ENCODE measurements around the gene TMEM145. TPM values are rescaled to one million over a fixed set of nuclear protein-coding genes. Genes with fewer than 3 reads are reported as not detected.

Gene TMEM145
- total RNA-seq, 1 experiment from 2014 or later, result 1.5 TPM

DNA sequence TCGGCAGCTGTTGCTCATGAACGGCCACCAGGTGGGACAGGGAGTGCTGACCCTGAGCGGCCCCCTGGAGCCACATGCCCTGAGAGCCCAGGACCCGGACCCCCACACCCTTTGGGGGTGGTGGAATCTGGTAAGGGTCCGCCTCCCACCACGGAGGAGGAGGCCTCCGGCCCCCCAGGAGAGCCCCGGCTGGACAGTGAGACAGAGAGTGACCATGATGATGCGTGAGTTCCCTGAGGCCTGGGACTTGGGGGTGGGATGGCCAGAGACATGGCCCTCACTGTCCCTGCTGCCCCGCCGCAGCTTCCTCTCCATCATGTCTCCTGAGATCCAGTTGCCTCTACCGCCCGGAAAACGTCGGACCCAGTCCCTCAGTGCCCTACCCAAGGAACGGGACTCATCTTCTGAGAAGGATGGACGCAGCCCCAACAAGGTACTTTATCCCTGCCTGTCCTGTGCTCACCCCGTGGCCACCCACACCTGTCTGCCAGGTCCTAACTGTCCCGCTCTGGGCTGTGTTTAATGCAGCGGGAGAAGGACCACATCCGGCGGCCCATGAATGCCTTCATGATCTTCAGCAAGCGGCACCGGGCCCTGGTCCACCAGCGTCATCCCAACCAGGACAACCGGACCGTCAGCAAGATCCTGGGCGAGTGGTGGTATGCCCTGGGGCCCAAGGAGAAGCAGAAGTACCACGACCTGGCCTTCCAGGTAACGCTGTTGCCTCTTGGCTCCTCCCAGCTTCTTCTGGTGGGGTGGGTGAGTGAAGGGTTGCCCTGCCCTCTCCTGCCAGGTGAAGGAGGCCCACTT, 25.9 kb upstream of the TMEM145 start:
- BruUV-seq (replicated peaks), result TSS peak; percentile 21

DNA sequence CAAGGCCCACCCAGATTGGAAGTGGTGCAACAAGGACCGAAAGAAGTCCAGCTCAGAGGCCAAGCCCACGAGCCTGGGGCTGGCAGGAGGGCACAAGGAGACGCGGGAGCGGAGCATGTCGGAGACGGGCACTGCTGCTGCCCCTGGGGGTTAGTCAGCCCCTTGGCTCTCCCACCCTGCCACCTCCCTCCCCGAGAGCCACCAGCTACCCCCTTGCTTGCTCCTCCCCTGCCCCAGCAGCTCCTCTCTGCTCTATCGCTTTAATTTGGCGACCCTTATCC, 25.3 kb upstream of the TMEM145 start:
- H3K9me3 Mint-ChIP-seq (ENCODE audit: low read depth, unreplicated experiment), result no peaks in the 10 kb centered on the region

More for the DNA sequence above, 25.9 kb upstream of the TMEM145 start:
- no peak for DNase-seq
- CTCF ChIA-PET, result no interaction called here
- H3K27ac Mint-ChIP-seq (ENCODE audit: unreplicated experiment), result no peak overlapping the region
- intact Hi-C loops (cut with micrococcal nuclease; ENCODE audit: unreplicated experiment), result loop anchor here (10.0 kb wide), 1 partner anchor 162 kb away; no protein-coding TSS in a partner anchor
- H3K9me3 Mint-ChIP-seq (ENCODE audit: low read depth, unreplicated experiment), result no peaks in the 10 kb centered on the region
- H3K4me3 Mint-ChIP-seq (ENCODE audit: low read depth, unreplicated experiment), result no peak overlapping the region
- peaks cover 52% of the 10 kb centered on the region for H3K36me3 Mint-ChIP-seq (ENCODE audit: insufficient read depth, unreplicated experiment)
- H3K27me3 Mint-ChIP-seq (ENCODE audit: unreplicated experiment), result no peaks in the 10 kb centered on the region
- peaks cover 22% of the 10 kb centered on the region for H3K4me1 Mint-ChIP-seq (ENCODE audit: low read depth, unreplicated experiment)
- TF ChIP-seq, protein P1, sequence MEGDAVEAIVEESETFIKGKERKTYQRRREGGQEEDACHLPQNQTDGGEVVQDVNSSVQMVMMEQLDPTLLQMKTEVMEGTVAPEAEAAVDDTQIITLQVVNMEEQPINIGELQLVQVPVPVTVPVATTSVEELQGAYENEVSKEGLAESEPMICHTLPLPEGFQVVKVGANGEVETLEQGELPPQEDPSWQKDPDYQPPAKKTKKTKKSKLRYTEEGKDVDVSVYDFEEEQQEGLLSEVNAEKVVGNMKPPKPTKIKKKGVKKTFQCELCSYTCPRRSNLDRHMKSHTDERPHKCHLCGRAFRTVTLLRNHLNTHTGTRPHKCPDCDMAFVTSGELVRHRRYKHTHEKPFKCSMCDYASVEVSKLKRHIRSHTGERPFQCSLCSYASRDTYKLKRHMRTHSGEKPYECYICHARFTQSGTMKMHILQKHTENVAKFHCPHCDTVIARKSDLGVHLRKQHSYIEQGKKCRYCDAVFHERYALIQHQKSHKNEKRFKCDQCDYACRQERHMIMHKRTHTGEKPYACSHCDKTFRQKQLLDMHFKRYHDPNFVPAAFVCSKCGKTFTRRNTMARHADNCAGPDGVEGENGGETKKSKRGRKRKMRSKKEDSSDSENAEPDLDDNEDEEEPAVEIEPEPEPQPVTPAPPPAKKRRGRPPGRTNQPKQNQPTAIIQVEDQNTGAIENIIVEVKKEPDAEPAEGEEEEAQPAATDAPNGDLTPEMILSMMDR (IDR thresholded peaks at IDR 0.05; ENCODE audit: unreplicated experiment), result no peak

DNA sequence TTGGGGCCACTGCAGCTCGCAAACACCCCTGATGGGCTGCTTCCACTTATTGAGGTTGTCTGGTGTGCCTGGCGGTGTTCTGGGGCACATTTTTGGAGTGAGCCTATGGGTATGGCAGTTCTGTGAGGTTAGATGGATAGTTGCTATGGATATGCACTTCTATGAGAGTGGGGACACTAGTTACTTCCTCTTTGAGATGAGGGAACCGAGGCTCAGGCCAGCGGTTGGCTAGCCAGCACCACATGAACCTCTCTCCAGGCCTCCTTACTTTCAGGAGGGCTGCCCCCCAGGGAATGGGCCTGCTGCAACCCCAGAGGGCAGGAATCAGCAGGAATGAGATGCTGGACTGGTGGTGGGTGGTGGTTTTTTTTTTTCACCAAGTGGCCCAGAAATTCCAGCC, 24.7 kb upstream of the TMEM145 start:
- Mint-ChIP-seq H3K27ac (ENCODE audit: unreplicated experiment) (no peak overlapping the region), H3K36me3 (ENCODE audit: insufficient read depth, unreplicated experiment) (peaks cover 60% of the 10 kb centered on the region), H3K9me3 (ENCODE audit: low read depth, unreplicated experiment) (no peaks in the 10 kb centered on the region), H3K4me3 (ENCODE audit: low read depth, unreplicated experiment) (no peak overlapping the region), H3K4me1 (ENCODE audit: low read depth, unreplicated experiment) (peaks cover 22% of the 10 kb centered on the region), H3K27me3 (ENCODE audit: unreplicated experiment) (no peaks in the 10 kb centered on the region)
- no peak for DNase-seq
- TF ChIP-seq, protein P1 (IDR thresholded peaks at IDR 0.05; ENCODE audit: unreplicated experiment), result no peak
- CTCF ChIA-PET, result interaction anchor here (0.5 kb wide), 1 partner anchor 77 kb away, joined by 3 read pairs; no protein-coding TSS in a partner anchor
- BruUV-seq (replicated peaks), result no TSS peak
- intact Hi-C loops (cut with micrococcal nuclease; ENCODE audit: unreplicated experiment), result loop anchor here (10.0 kb wide), 1 partner anchor 164 kb away; no protein-coding TSS in a partner anchor

More for the DNA sequence above, 25.3 kb upstream of the TMEM145 start:
- Mint-ChIP-seq H3K27ac (ENCODE audit: unreplicated experiment) (no peak overlapping the region), H3K27me3 (ENCODE audit: unreplicated experiment) (no peaks in the 10 kb centered on the region), H3K4me3 (ENCODE audit: low read depth, unreplicated experiment) (no peak overlapping the region), H3K4me1 (ENCODE audit: low read depth, unreplicated experiment) (peaks cover 22% of the 10 kb centered on the region), H3K36me3 (ENCODE audit: insufficient read depth, unreplicated experiment) (peaks cover 57% of the 10 kb centered on the region)
- DNase-seq, result no peak
- CTCF ChIA-PET, result no interaction called here
- TF ChIP-seq, protein P1 (IDR thresholded peaks at IDR 0.05; ENCODE audit: unreplicated experiment), result no peak
- intact Hi-C loops (cut with micrococcal nuclease; ENCODE audit: unreplicated experiment), result loop anchor here (10.0 kb wide), 1 partner anchor 163 kb away; no protein-coding TSS in a partner anchor
- no TSS peak for BruUV-seq (replicated peaks)

DNA sequence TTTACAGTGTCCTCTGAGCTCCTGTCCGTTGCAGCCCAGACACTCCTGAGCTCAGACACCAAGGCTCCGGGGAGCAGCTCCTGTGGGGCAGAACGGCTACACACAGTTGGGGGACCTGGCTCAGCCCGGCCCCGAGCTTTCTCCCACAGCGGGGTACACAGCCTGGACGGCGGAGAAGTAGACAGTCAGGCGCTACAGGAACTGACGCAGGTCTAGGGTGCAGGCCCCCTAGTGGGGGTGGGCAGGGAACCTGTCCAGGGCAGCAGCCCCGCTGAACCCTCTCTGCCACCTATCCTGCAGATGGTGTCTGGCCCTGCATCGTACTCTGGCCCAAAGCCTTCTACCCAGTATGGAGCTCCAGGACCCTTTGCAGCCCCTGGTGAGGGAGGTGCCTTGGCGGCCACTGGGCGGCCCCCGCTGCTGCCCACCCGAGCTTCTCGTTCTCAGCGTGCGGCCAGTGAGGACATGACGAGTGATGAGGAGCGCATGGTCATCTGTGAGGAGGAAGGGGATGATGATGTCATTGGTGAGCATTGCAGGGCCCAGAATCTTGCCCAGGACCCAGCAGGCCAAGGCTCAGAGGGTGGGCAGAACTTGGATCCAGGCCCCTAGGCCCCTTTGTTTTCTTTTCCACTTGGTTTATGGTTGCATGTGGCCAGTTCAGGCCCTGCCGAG, 24.1 kb upstream of the TMEM145 start:
- Mint-ChIP-seq H3K27ac (ENCODE audit: unreplicated experiment) (no peak overlapping the region), H3K4me1 (ENCODE audit: low read depth, unreplicated experiment) (peaks cover 22% of the 10 kb centered on the region), H3K4me3 (ENCODE audit: low read depth, unreplicated experiment) (no peak overlapping the region), H3K9me3 (ENCODE audit: low read depth, unreplicated experiment) (no peaks in the 10 kb centered on the region), H3K27me3 (ENCODE audit: unreplicated experiment) (no peaks in the 10 kb centered on the region), H3K36me3 (ENCODE audit: insufficient read depth, unreplicated experiment) (peaks cover 66% of the 10 kb centered on the region)
- TF ChIP-seq, protein P1 (IDR thresholded peaks at IDR 0.05; ENCODE audit: unreplicated experiment), result no peak
- no peak for DNase-seq
- CTCF ChIA-PET, result no interaction called here
- intact Hi-C loops (cut with micrococcal nuclease; ENCODE audit: unreplicated experiment), result loop anchor here (10.0 kb wide), 1 partner anchor 164 kb away; no protein-coding TSS in a partner anchor
- no TSS peak for BruUV-seq (replicated peaks)

Data from Calu3 (cell line).